LNCAP (cell line): ENCODE results near the gene CBL.

Experiments
- CTCF ChIP-seq: fragments of 450-650 bp; IDR thresholded peaks from 2 replicates; pipeline ENCODE4 v1.5.1; 2017; ENCODE audit warnings: mild to moderate bottlenecking

The CBL gene

DNA sequence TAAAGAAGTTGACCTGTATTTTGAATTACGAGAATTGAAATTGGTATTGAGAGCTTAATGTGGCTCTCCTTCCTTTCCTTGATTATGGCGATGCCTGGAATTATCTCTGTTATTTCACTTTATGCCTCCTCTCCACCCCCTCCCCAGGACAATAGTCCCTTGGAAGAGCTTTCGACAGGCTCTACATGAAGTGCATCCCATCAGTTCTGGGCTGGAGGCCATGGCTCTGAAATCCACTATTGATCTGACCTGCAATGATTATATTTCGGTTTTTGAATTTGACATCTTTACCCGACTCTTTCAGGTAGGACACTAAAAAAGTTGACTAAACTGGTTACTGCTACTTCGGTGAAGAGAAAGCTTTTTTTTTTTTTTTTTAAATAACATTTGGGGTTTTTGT is 67.6 kb downstream of the CBL start:
- no peak for TF ChIP-seq CTCF

GRCh38 chr11:119277660-119278059 is 71.5 kb downstream of the CBL start:
- no peak for TF ChIP-seq CTCF

GRCh38 chr11:119282495-119282894 is 76.4 kb downstream of the CBL start:
- TF ChIP-seq CTCF, result no peak

- TF ChIP-seq CTCF, result peak; percentile 64; the same call in 1 of the 2 replicates
These were observed 78.4 kb downstream of the CBL start for GRCh38 chr11:119284344-119285157.

DNA sequence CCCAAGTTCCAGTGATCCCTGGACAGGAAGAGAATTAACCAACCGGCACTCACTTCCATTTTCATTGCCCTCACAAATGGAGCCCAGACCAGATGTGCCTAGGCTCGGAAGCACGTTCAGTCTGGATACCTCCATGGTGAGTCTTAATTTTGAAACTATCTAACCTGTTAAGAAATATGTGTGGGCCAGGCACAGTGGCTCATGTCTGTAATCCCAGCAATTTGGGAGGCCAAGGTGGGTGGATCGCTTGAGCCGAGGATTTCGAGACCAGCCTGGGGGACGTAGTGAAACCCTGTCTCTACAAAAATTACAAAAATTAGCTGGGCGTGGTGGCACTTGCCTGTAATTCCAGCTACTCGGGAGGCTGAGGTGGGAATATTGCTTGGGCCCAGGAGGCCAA is 79.3 kb downstream of the CBL start:
- no peak for TF ChIP-seq CTCF

DNA sequence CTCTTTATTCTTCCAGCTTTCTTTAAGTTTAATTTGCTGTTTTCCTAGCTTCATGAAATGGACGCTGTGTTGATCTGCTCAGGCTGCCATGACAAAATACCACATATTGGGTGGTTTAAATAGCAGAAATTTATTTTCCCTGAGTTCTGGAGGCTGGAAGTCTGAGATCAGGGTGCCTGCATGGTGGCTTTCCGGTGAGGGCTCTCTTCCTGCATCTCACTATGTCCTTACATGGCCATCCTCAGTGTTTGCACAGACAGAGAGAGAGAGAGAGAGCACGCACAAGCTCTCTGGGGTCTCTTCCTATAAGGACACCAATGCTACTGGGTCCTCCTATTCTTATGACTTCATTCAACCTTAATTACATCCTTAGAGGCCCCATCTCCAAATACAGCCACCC is 82.1 kb downstream of the CBL start:
- no peak for TF ChIP-seq CTCF

- TF ChIP-seq CTCF, result no peak
These were observed 84.9 kb downstream of the CBL start for GRCh38 chr11:119290894-119291497.
